HEK293 (cell line): ENCODE results near the gene KIAA0513.

Experiments used
- BCL11B ChIP-seq: fragments of 450-650 bp; formaldehyde crosslinking; IDR thresholded peaks from 2 replicates; pipeline ENCODE4 v1.5.1; 2016; ENCODE audit warnings: low read depth, missing biosample characterization, missing genetic modification characterization
- EGR2 ChIP-seq: fragments of 450-650 bp; formaldehyde crosslinking; IDR thresholded peaks from 2 replicates; pipeline ENCODE4 v1.5.1; 2016; ENCODE audit warnings: low read depth, missing biosample characterization, missing genetic modification characterization
- FEZF1 ChIP-seq: fragments of 450-650 bp; formaldehyde crosslinking; IDR thresholded peaks from 2 replicates; pipeline ENCODE4 v1.5.1; 2016; ENCODE audit warnings: missing biosample characterization, missing genetic modification characterization
- KLF1 ChIP-seq: fragments of 450-650 bp; formaldehyde crosslinking; IDR thresholded peaks from 2 replicates; pipeline ENCODE4 v1.5.1; 2016; ENCODE audit warnings: missing biosample characterization, missing genetic modification characterization
- MEIS1 ChIP-seq: sonication (generic); formaldehyde crosslinking; IDR thresholded peaks from 2 replicates; pipeline ENCODE4 v1.8.1; 2022; ENCODE audit warnings: missing genetic modification reagents, mild to moderate bottlenecking, borderline replicate concordance
- MYNN ChIP-seq: fragments of 450-650 bp; formaldehyde crosslinking; IDR thresholded peaks from 2 replicates; pipeline ENCODE4 v1.5.1; 2016; ENCODE audit warnings: missing biosample characterization, missing genetic modification characterization, borderline replicate concordance
- PRDM10 ChIP-seq: fragments of 450-650 bp; formaldehyde crosslinking; IDR thresholded peaks from 2 replicates; pipeline ENCODE4 v1.5.1; 2016; ENCODE audit warnings: missing biosample characterization, missing genetic modification characterization
- ZBTB20 ChIP-seq: fragments of 450-650 bp; formaldehyde crosslinking; IDR thresholded peaks from 2 replicates; pipeline ENCODE4 v1.5.1; 2016; ENCODE audit warnings: missing biosample characterization, missing genetic modification characterization
- ZFP3 ChIP-seq: fragments of 450-650 bp; formaldehyde crosslinking; IDR thresholded peaks from 2 replicates; pipeline ENCODE4 v1.5.1; 2016; ENCODE audit warnings: low read depth, missing biosample characterization, missing genetic modification characterization
- ZFP37 ChIP-seq: fragments of 450-650 bp; formaldehyde crosslinking; IDR thresholded peaks from 2 replicates; pipeline ENCODE4 v1.5.1; 2016; ENCODE audit warnings: missing biosample characterization, missing genetic modification characterization
- ZIC2 ChIP-seq: fragments of 450-650 bp; formaldehyde crosslinking; IDR thresholded peaks from 2 replicates; pipeline ENCODE4 v1.5.1; 2016; ENCODE audit warnings: missing biosample characterization, missing genetic modification characterization
- ZNF133 ChIP-seq: fragments of 450-650 bp; formaldehyde crosslinking; IDR thresholded peaks from 2 replicates; pipeline ENCODE4 v1.5.1; 2016; ENCODE audit warnings: missing biosample characterization, missing genetic modification characterization
- ZNF138 ChIP-seq: fragments of 450-650 bp; formaldehyde crosslinking; IDR thresholded peaks from 2 replicates; pipeline ENCODE4 v1.5.1; 2016; ENCODE audit warnings: missing biosample characterization, missing genetic modification characterization, borderline replicate concordance
- ZNF146 ChIP-seq: fragments of 450-650 bp; formaldehyde crosslinking; IDR thresholded peaks from 2 replicates; pipeline ENCODE4 v1.5.1; 2016; ENCODE audit warnings: missing biosample characterization, missing genetic modification characterization
- ZNF155 ChIP-seq: fragments of 450-650 bp; formaldehyde crosslinking; IDR thresholded peaks from 2 replicates; pipeline ENCODE4 v1.5.1; 2016; ENCODE audit warnings: missing biosample characterization, missing genetic modification characterization
- ZNF169 ChIP-seq: fragments of 450-650 bp; formaldehyde crosslinking; IDR thresholded peaks from 2 replicates; pipeline ENCODE4 v1.5.1; 2016; ENCODE audit warnings: missing biosample characterization, missing genetic modification characterization
- ZNF24 ChIP-seq: fragments of 450-650 bp; formaldehyde crosslinking; IDR thresholded peaks from 2 replicates; pipeline ENCODE4 v1.5.1; 2016; ENCODE audit warnings: missing biosample characterization, missing genetic modification characterization
- ZNF266 ChIP-seq: fragments of 450-650 bp; formaldehyde crosslinking; IDR thresholded peaks from 2 replicates; pipeline ENCODE4 v1.5.1; 2016; ENCODE audit warnings: missing biosample characterization, missing genetic modification characterization, low read depth
- ZNF37A ChIP-seq: fragments of 450-650 bp; IDR thresholded peaks from 2 replicates; pipeline ENCODE4 v1.5.1; 2018; ENCODE audit warnings: missing biosample characterization, missing genetic modification characterization
- ZNF473 ChIP-seq: fragments of 450-650 bp; formaldehyde crosslinking; IDR thresholded peaks from 2 replicates; pipeline ENCODE4 v1.5.1; 2017; ENCODE audit warnings: missing biosample characterization, missing genetic modification characterization
- ZNF501 ChIP-seq: fragments of 450-650 bp; formaldehyde crosslinking; IDR thresholded peaks from 2 replicates; pipeline ENCODE4 v1.5.1; 2016; ENCODE audit warnings: missing biosample characterization, missing genetic modification characterization
- ZNF514 ChIP-seq: fragments of 450-650 bp; formaldehyde crosslinking; IDR thresholded peaks from 2 replicates; pipeline ENCODE4 v1.5.1; 2016; ENCODE audit warnings: missing biosample characterization, missing genetic modification characterization
- ZNF558 ChIP-seq: fragments of 450-650 bp; formaldehyde crosslinking; IDR thresholded peaks from 2 replicates; pipeline ENCODE4 v1.5.1; 2016; ENCODE audit warnings: missing biosample characterization, missing genetic modification characterization
- ZNF560 ChIP-seq: fragments of 450-650 bp; formaldehyde crosslinking; IDR thresholded peaks from 2 replicates; pipeline ENCODE4 v1.5.1; 2017; ENCODE audit warnings: missing biosample characterization, missing genetic modification characterization, borderline replicate concordance
- ZNF571 ChIP-seq: fragments of 450-650 bp; formaldehyde crosslinking; IDR thresholded peaks from 2 replicates; pipeline ENCODE4 v1.5.0; 2017; ENCODE audit warnings: missing biosample characterization, missing genetic modification characterization
- ZNF660 ChIP-seq: fragments of 450-650 bp; IDR thresholded peaks from 2 replicates; pipeline ENCODE4 v1.5.1; 2018; ENCODE audit warnings: missing biosample characterization, mild to moderate bottlenecking, missing genetic modification characterization
- ZNF692 ChIP-seq: fragments of 450-650 bp; formaldehyde crosslinking; IDR thresholded peaks from 2 replicates; pipeline ENCODE4 v1.5.1; 2016; ENCODE audit warnings: missing biosample characterization, missing genetic modification characterization
- ZNF785 ChIP-seq: fragments of 450-650 bp; formaldehyde crosslinking; IDR thresholded peaks from 2 replicates; pipeline ENCODE4 v1.5.1; 2016; ENCODE audit warnings: missing biosample characterization, missing genetic modification characterization
- TF ChIP-seq, protein P1 (sequence below): fragments of 450-650 bp; formaldehyde crosslinking; IDR thresholded peaks from 2 replicates; pipeline ENCODE4 v1.5.1; 2016; ENCODE audit warnings: missing biosample characterization, missing genetic modification characterization
- TF ChIP-seq, protein P2 (sequence below): fragments of 450-650 bp; formaldehyde crosslinking; IDR thresholded peaks from 2 replicates; pipeline ENCODE4 v1.5.1; 2017; ENCODE audit warnings: missing biosample characterization, missing genetic modification characterization
- TF ChIP-seq, protein P3 (sequence below): fragments of 450-650 bp; formaldehyde crosslinking; IDR thresholded peaks from 2 replicates; pipeline ENCODE4 v1.5.1; 2017; ENCODE audit warnings: missing biosample characterization, missing genetic modification characterization
- TF ChIP-seq, protein P4 (sequence below): fragments of 450-650 bp; formaldehyde crosslinking; IDR thresholded peaks from 2 replicates; pipeline ENCODE4 v1.5.0; 2017; ENCODE audit warnings: missing biosample characterization, missing genetic modification characterization, borderline replicate concordance

The KIAA0513 gene

DNA sequence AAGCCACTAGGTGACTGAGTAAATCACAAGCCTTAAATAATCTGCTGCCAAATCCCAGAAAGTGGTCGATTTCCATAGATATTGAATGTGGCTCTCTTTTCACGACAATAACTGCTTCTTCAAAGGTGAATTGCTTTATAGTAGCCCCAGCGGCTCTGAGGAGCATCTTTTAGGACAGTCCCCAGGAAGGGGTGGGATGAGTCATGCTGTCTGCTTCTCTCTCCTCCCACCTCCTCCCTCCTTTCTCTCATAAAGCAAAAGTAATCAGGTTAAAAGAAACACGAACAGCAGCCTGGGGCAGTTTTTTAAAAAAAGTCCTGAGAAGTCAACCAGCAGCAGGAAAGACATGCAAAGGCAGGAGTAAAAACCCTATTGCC lies 1.8 kb downstream of the KIAA0513 start (continued):
- TF ChIP-seq FEZF1 (tag by site-specific recombination) (no peak), ZNF571 (tag by site-specific recombination) (no peak), ZNF558 (tag by site-specific recombination) (no peak), ZNF692 (tag by site-specific recombination) (no peak), ZNF785 (tag by site-specific recombination) (no peak), ZNF37A (tag by site-specific recombination) (no peak), ZFP3 (tag by site-specific recombination) (no peak), ZNF146 (tag by site-specific recombination) (no peak), ZNF169 (no peak), ZNF133 (tag by site-specific recombination) (no peak), ZNF473 (no peak), EGR2 (tag by site-specific recombination) (peak; percentile 26; the same call in 1 of the 2 replicates), PRDM10 (tag by site-specific recombination) (0 out of 2 replicates have a peak, but pooled peaks have one; percentile 28), MEIS1 (CRISPR knock-in tag) (no peak), ZNF660 (tag by site-specific recombination) (no peak; the same call in 1 of the 2 replicates), KLF1 (tag by site-specific recombination) (no peak), ZNF560 (tag by site-specific recombination) (no peak), ZBTB20 (tag by site-specific recombination) (no peak), ZNF266 (tag by site-specific recombination) (no peak), BCL11B (no peak), ZFP37 (tag by site-specific recombination) (no peak), ZIC2 (tag by site-specific recombination) (no peak), ZNF24 (no peak), ZNF138 (tag by site-specific recombination) (no peak), ZNF501 (no peak), ZNF155 (tag by site-specific recombination) (no peak), MYNN (tag by site-specific recombination) (no peak), ZNF514 (tag by site-specific recombination) (no peak)
- TF ChIP-seq, protein P1, sequence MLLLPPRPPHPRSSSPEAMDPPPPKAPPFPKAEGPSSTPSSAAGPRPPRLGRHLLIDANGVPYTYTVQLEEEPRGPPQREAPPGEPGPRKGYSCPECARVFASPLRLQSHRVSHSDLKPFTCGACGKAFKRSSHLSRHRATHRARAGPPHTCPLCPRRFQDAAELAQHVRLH (tag by site-specific recombination) = no peak
- TF ChIP-seq, protein P2, sequence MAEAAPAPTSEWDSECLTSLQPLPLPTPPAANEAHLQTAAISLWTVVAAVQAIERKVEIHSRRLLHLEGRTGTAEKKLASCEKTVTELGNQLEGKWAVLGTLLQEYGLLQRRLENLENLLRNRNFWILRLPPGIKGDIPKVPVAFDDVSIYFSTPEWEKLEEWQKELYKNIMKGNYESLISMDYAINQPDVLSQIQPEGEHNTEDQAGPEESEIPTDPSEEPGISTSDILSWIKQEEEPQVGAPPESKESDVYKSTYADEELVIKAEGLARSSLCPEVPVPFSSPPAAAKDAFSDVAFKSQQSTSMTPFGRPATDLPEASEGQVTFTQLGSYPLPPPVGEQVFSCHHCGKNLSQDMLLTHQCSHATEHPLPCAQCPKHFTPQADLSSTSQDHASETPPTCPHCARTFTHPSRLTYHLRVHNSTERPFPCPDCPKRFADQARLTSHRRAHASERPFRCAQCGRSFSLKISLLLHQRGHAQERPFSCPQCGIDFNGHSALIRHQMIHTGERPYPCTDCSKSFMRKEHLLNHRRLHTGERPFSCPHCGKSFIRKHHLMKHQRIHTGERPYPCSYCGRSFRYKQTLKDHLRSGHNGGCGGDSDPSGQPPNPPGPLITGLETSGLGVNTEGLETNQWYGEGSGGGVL (tag by site-specific recombination) = no peak; the same call in none of the 2 replicates
- TF ChIP-seq, protein P3, sequence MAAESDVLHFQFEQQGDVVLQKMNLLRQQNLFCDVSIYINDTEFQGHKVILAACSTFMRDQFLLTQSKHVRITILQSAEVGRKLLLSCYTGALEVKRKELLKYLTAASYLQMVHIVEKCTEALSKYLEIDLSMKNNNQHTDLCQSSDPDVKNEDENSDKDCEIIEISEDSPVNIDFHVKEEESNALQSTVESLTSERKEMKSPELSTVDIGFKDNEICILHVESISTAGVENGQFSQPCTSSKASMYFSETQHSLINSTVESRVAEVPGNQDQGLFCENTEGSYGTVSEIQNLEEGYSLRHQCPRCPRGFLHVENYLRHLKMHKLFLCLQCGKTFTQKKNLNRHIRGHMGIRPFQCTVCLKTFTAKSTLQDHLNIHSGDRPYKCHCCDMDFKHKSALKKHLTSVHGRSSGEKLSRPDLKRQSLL (tag by site-specific recombination) = no peak
- TF ChIP-seq, protein P4, sequence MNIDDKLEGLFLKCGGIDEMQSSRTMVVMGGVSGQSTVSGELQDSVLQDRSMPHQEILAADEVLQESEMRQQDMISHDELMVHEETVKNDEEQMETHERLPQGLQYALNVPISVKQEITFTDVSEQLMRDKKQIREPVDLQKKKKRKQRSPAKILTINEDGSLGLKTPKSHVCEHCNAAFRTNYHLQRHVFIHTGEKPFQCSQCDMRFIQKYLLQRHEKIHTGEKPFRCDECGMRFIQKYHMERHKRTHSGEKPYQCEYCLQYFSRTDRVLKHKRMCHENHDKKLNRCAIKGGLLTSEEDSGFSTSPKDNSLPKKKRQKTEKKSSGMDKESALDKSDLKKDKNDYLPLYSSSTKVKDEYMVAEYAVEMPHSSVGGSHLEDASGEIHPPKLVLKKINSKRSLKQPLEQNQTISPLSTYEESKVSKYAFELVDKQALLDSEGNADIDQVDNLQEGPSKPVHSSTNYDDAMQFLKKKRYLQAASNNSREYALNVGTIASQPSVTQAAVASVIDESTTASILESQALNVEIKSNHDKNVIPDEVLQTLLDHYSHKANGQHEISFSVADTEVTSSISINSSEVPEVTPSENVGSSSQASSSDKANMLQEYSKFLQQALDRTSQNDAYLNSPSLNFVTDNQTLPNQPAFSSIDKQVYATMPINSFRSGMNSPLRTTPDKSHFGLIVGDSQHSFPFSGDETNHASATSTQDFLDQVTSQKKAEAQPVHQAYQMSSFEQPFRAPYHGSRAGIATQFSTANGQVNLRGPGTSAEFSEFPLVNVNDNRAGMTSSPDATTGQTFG = no peak
